PC-3 (cell line): ENCODE data around the gene ADAMTS13. TPM values are rescaled to one million over a fixed set of nuclear protein-coding genes. Genes with fewer than 3 reads are reported as not detected.

Source experiments
- ATAC-seq: fragments of 200-7000 bp; cut with Tn5 transposase; 2 replicates; pipeline ENCODE4 v1.9.1; 2020; ENCODE audit warnings: mild to moderate bottlenecking, moderate library complexity
- BruUV-seq: library from RNA; stranded (reverse); fragments of 400-500 nt; replicated peaks from 2 replicates; lab custom pipeline; 2021; lab: Mats Ljungman, UMichigan
- CTCF ChIA-PET: fragments of 300-600 bp; sonication (Branson Sonifier 250); formaldehyde crosslinking; loops from one replicate; lab custom pipeline; 2022; ENCODE audit warnings: antibody characterized with exemption; lab: Charles Lee
- POLR2A ChIA-PET: fragments of 300-600 bp; sonication (Branson Sonifier 250); formaldehyde crosslinking; loops from one replicate; lab custom pipeline; 2022; ENCODE audit warnings: antibody characterized with exemption; ENCODE audit not compliant: unreplicated experiment; lab: Charles Lee
- DNase-seq: peaks from one replicate; pipeline ENCODE4 v3.0.0-alpha.2; 2015
- H2AFZ ChIP-seq: fragments of 300-600 bp; sonication (generic); 2 replicates; pipeline ENCODE4 v1.6.0; 2016; ENCODE audit warnings: antibody characterized with exemption, low read length
- H3F3A ChIP-seq: fragments of 300-600 bp; sonication (generic); one replicate; pipeline ENCODE4 v1.6.0; 2017; ENCODE audit warnings: antibody characterized with exemption, low read length, control low read depth, mild to moderate bottlenecking; ENCODE audit not compliant: unreplicated experiment
- H3K27ac ChIP-seq: fragments of 300-600 bp; sonication (generic); 2 replicates; pipeline ENCODE4 v1.5.1; 2016; ENCODE audit warnings: mild to moderate bottlenecking, low read length
- H3K27me3 ChIP-seq: fragments of 300-600 bp; sonication (generic); 2 replicates; pipeline ENCODE4 v1.6.1; 2016; ENCODE audit warnings: low read length, mixed read lengths
- H3K36me3 ChIP-seq: fragments of 300-600 bp; sonication (generic); 2 replicates; pipeline ENCODE4 v1.6.1; 2016; ENCODE audit warnings: low read depth, mixed run types, low read length, mixed read lengths
- H3K4me1 ChIP-seq: fragments of 300-600 bp; sonication (generic); 2 replicates; pipeline ENCODE4 v1.5.1; 2016; ENCODE audit warnings: low read length; ENCODE audit not compliant: insufficient read depth
- H3K4me2 ChIP-seq: fragments of 300-600 bp; sonication (generic); 2 replicates; pipeline ENCODE4 v1.6.0; 2016; ENCODE audit warnings: low read length
- H3K4me3 ChIP-seq: fragments of 300-600 bp; sonication (generic); 2 replicates; pipeline ENCODE4 v1.5.1; 2016; ENCODE audit warnings: mild to moderate bottlenecking, low read length, mixed read lengths
- H3K79me2 ChIP-seq: fragments of 300-600 bp; sonication (generic); 2 replicates; pipeline ENCODE4 v1.6.1; 2017; ENCODE audit warnings: low read length, mixed read lengths
- H3K9ac ChIP-seq: fragments of 300-600 bp; sonication (generic); 2 replicates; pipeline ENCODE4 v1.6.0; 2016; ENCODE audit warnings: mild to moderate bottlenecking, low read length
- H3K9me2 ChIP-seq: fragments of 300-600 bp; sonication (generic); replicated peaks from 2 replicates; pipeline ENCODE4 v1.6.1; 2016; ENCODE audit warnings: mixed run types, low read length, mixed read lengths
- H3K9me3 ChIP-seq: fragments of 300-600 bp; sonication (generic); 2 replicates; pipeline ENCODE4 v1.6.1; 2016; ENCODE audit warnings: low read length, mixed read lengths
- H4K20me1 ChIP-seq: fragments of 300-600 bp; sonication (generic); 2 replicates; pipeline ENCODE4 v1.6.1; 2016; ENCODE audit warnings: low read length, mixed read lengths
- EZH2 ChIP-seq: fragments of 300-600 bp; sonication (generic); IDR thresholded peaks from one replicate; pipeline ENCODE4 v1.6.1; 2017; ENCODE audit warnings: antibody characterized with exemption, mild to moderate bottlenecking, low read length; ENCODE audit not compliant: unreplicated experiment
- EZH2phosphoT487 ChIP-seq: fragments of 300-600 bp; sonication (generic); IDR thresholded peaks from 2 replicates; pipeline ENCODE4 v1.6.1; 2018; ENCODE audit warnings: mild to moderate bottlenecking, antibody characterized with exemption, low read length, borderline replicate concordance
- intact Hi-C: fragments of 100-400 bp; cut with micrococcal nuclease; formaldehyde crosslinking; loops from 2 replicates; pipeline ENCODE4 v1.9.0; 2023
- total RNA-seq: library from RNA; depleted of rRNA; stranded (reverse); fragments of >200 nt; gene quantifications from 2 replicates; pipeline ENCODE4 v1.2.3, GENCODE V29; 2014
- TF ChIP-seq, protein P1 (sequence below): fragments of 300-600 bp; sonication (generic); conservative IDR thresholded peaks from 2 replicates; pipeline ENCODE4 v1.5.1; 2017; ENCODE audit warnings: antibody characterized with exemption, low read depth, mild to moderate bottlenecking, low read length

Gene ADAMTS13
- total RNA-seq, 1 experiment from 2014 or later: 0.95 TPM

GRCh38 chr9:133383438-133383837, 38.7 kb upstream of the ADAMTS13 start:
- intact Hi-C loops: no loop called here
- Histone ChIP-seq H3K79me2 (no peaks in the 10 kb centered on the region), H3K36me3 (no peaks in the 10 kb centered on the region), H2AFZ (no peak overlapping the region), H3K4me2 (no peak overlapping the region), H3K4me1 (no peaks in the 10 kb centered on the region), H3K9ac (no peak overlapping the region), H3K27ac (no peak overlapping the region), H3K27me3 (no peaks in the 10 kb centered on the region), H3K9me3 (no peaks in the 10 kb centered on the region), H4K20me1 (no peaks in the 10 kb centered on the region), H3K9me2 (no peaks in the 10 kb centered on the region), H3K4me3 (no peak overlapping the region), H3F3A (no peaks in the 10 kb centered on the region)
- BruUV-seq: no TSS peak
- TF ChIP-seq EZH2: no peak
- no peak for TF ChIP-seq EZH2phosphoT487
- TF ChIP-seq, protein P1, sequence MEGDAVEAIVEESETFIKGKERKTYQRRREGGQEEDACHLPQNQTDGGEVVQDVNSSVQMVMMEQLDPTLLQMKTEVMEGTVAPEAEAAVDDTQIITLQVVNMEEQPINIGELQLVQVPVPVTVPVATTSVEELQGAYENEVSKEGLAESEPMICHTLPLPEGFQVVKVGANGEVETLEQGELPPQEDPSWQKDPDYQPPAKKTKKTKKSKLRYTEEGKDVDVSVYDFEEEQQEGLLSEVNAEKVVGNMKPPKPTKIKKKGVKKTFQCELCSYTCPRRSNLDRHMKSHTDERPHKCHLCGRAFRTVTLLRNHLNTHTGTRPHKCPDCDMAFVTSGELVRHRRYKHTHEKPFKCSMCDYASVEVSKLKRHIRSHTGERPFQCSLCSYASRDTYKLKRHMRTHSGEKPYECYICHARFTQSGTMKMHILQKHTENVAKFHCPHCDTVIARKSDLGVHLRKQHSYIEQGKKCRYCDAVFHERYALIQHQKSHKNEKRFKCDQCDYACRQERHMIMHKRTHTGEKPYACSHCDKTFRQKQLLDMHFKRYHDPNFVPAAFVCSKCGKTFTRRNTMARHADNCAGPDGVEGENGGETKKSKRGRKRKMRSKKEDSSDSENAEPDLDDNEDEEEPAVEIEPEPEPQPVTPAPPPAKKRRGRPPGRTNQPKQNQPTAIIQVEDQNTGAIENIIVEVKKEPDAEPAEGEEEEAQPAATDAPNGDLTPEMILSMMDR: no peak
- DNase-seq (no peak), ATAC-seq (no peak)
- ChIA-PET POLR2A (no interaction called here), CTCF (no interaction called here)

- no TSS peak for BruUV-seq
- no peaks in the 10 kb centered on the region for H4K20me1 ChIP-seq
- H3K36me3 ChIP-seq: no peaks in the 10 kb centered on the region
- no peak overlapping the region for H2AFZ ChIP-seq
- H3K4me3 ChIP-seq: no peak overlapping the region
- POLR2A ChIA-PET: no interaction called here
- H3K9ac ChIP-seq: no peak overlapping the region
- no peak for TF ChIP-seq EZH2phosphoT487
- TF ChIP-seq, protein P1: no peak
- TF ChIP-seq EZH2: no peak
- no peaks in the 10 kb centered on the region for H3F3A ChIP-seq
- H3K27me3 ChIP-seq: no peaks in the 10 kb centered on the region
- DNase-seq (no peak), ATAC-seq (no peak)
- no peaks in the 10 kb centered on the region for H3K9me3 ChIP-seq
- intact Hi-C loops: no loop called here
- H3K27ac ChIP-seq: no peak overlapping the region
- H3K79me2 ChIP-seq: no peaks in the 10 kb centered on the region
- no peaks in the 10 kb centered on the region for H3K9me2 ChIP-seq
- no peak overlapping the region for H3K4me2 ChIP-seq
- no peaks in the 10 kb centered on the region for H3K4me1 ChIP-seq
- CTCF ChIA-PET: no interaction called here
Observed at GRCh38 chr9:133384736-133385321, 37.3 kb upstream of the ADAMTS13 start.

DNA sequence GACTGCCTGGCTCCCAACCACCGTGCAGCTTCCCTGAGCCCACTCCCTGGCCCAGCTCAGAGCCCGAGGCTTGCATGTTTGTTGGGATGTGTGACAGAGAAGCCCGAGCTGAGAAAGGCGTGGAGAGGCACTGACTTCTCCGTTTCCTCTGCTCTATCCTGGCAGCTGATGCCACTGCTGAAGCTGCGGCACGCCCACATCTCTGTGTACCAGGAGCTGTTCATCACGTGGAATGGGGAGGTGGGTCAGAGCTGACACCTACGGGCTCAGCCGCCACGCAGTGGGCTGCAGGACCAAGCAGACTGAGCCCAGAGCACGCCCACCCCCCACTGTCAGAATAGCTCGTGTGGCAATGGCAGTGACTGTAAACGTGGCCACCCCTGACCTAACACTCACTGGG, 36.7 kb upstream of the ADAMTS13 start:
- no peaks in the 10 kb centered on the region for H3K9me2 ChIP-seq
- ChIA-PET POLR2A (no interaction called here), CTCF (no interaction called here)
- H3K36me3 ChIP-seq: no peaks in the 10 kb centered on the region
- no peaks in the 10 kb centered on the region for H3F3A ChIP-seq
- no peaks in the 10 kb centered on the region for H3K79me2 ChIP-seq
- no TSS peak for BruUV-seq
- no peak overlapping the region for H3K4me2 ChIP-seq
- no peak overlapping the region for H3K9ac ChIP-seq
- ATAC-seq (no peak), DNase-seq (no peak)
- no peaks in the 10 kb centered on the region for H4K20me1 ChIP-seq
- H3K9me3 ChIP-seq: no peaks in the 10 kb centered on the region
- intact Hi-C loops: no loop called here
- TF ChIP-seq, protein P1: no peak
- TF ChIP-seq EZH2 (no peak), EZH2phosphoT487 (no peak)
- no peak overlapping the region for H3K27ac ChIP-seq
- no peaks in the 10 kb centered on the region for H3K27me3 ChIP-seq
- no peaks in the 10 kb centered on the region for H3K4me1 ChIP-seq
- no peak overlapping the region for H3K4me3 ChIP-seq
- H2AFZ ChIP-seq: no peak overlapping the region
